Aorta (tissue), 5 donors: Measurements from ENCODE around the gene CTIF. TPM values are rescaled to one million over a fixed set of nuclear protein-coding genes. Genes with fewer than 3 reads are reported as not detected.

ENCODE experiments used
- ATAC-seq: fragments of 200-7000 bp; cut with Tn5 transposase; one replicate; pipeline ENCODE4 v1.9.1; 2022; ENCODE audit warnings: moderate library complexity; ENCODE audit not compliant: low FRiP score
- DNase-seq, 2 donors: peaks; one replicate each; pipeline ENCODE4 v3.0.0-alpha.2; 2020
- H3K27ac ChIP-seq, 2 donors: one replicate each; pipeline ENCODE4 v1.5.1; 2013; ENCODE audit warnings: low read length in 2 of 2, mild to moderate bottlenecking in 2 of 2, moderate library complexity in 2 of 2, control low read depth in 1 of 2, inconsistent platforms in 1 of 2, low read depth in 1 of 2
- H3K27me3 ChIP-seq, 2 donors: one replicate each; pipeline ENCODE4 v1.6.1; 2013; ENCODE audit warnings: control low read depth in 1 of 2, low read length in 1 of 2, mild to moderate bottlenecking in 1 of 2, moderate library complexity in 1 of 2; ENCODE audit not compliant: insufficient read depth in 2 of 2, control insufficient read depth in 1 of 2
- H3K36me3 ChIP-seq, 2 donors: one replicate each; pipeline ENCODE4 v1.6.1; 2013; ENCODE audit warnings: control low read depth in 1 of 2, low read length in 1 of 2, mild to moderate bottlenecking in 1 of 2; ENCODE audit not compliant: insufficient read depth in 2 of 2, control insufficient read depth in 1 of 2
- H3K4me1 ChIP-seq, 2 donors: one replicate each; pipeline ENCODE4 v1.6.1; 2013; ENCODE audit warnings: low read length in 2 of 2, control low read depth in 1 of 2, mild to moderate bottlenecking in 1 of 2, moderate library complexity in 1 of 2; ENCODE audit not compliant: insufficient read depth in 2 of 2, control insufficient read depth in 1 of 2
- H3K4me3 ChIP-seq, 2 donors: one replicate each; pipeline ENCODE4 v1.5.1; 2013; ENCODE audit warnings: low read length in 2 of 2, control low read depth in 1 of 2, mild to moderate bottlenecking in 1 of 2
- H3K9me3 ChIP-seq: one replicate; pipeline ENCODE4 v1.6.1; 2013; ENCODE audit warnings: mild to moderate bottlenecking, low read length; ENCODE audit not compliant: control insufficient read depth
- WGBS, 2 donors: extraction: QIAGEN DNeasy Blood & Tissue Kit; methylation state at CpG; one replicate each; pipeline ENCODE4 v1.1.7; 2013; 5-methylcytosine and 5-hydroxymethylcytosine counted together
- intact Hi-C, 2 donors: fragments of 100-400 bp; cut with DNase I; formaldehyde crosslinking; loops; one replicate each; pipeline versions ENCODE4 v1.14.2 to v1.15.0; 2022
- polyA plus RNA-seq, 2 donors: library from polyadenylated mRNA; stranded (reverse); fragments of 200-250 nt; gene quantifications; one replicate each; pipeline ENCODE4 v1.2.3, GENCODE V29; 2013
- total RNA-seq, 2 donors: library from RNA; stranded (reverse); fragmentation: NEBNext Ultra II Directional; extraction: Animal tissue kit (Norgen Biotek cat#: 25700); gene quantifications; one replicate each; pipeline ENCODE4 v1.2.1, GENCODE V29; 2021
- donor health status: healthy with polysubstance abuse.
- donor health status: Bipolar disorder and iron deficiency.
- donor health status: DM: no; HTN: no; CAD: no.
- donor health status: DM: no; HTN: no; CAD: no.
- donor health status: DM: yes; HTN: yes; CAD: no.

The CTIF gene
- total and polyA plus RNA-seq, 4 donors: 14.4 to 113 (median 93.4) TPM

DNA sequence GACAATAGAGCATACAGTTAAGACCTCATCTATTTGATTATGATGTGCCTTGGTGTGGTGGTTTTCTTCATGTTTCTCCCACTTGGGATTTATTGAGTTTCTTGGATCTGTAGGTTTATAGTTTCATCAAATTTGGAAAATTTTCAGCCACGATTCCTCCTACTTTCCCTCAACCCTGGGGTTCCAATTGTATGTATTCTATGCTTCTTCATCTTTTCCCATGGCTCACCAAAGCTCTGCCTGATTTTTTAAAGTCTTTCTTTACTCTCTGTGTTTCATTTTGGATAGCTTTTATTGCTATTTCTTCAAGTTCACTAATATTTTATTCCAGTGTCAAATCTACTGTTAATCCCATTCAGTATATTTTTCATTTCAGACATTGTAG is 132.7 kb downstream of the CTIF start:
- no peaks in the 10 kb centered on the region for H3K36me3 ChIP-seq
- intact Hi-C loops: loop anchor here (10.0 kb wide), 3 partner anchors 273 to 743 kb away; no protein-coding TSS in a partner anchor
- 96 to 98% methylated on average over 1 of the region's 1 CpG for WGBS, 2 donors

DNA sequence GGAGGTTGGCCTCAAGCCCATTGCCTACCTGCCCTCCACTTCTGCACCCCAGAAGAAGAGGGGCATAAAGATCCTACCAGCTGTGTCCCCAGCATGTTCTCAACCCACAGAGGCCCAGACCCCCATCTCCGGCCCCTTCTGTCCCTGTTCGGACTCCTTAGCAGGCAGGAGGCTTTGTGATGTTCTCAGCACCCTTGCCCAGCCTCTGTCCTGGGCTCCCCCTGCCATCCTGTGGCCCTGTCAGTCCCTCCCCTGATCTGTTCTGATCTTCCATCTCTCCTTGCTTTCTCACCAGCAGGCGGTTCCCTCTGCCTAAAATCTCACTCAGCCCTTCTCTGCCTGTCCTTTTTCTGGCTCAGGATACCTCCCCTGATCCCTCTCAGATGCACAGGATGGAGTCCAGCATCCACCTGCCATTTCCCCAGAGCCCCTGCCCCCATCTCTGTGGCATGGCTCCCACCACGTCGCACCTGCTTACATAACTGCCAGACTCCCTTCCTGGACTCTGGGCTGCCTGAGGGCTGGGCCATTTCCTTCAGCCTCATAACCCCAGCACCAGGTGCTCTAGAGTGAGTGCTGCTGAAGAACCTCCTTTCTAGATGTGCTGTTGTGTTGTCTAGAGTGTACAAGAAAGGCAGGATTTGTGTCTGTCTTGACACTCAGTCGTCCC is 134.0 kb downstream of the CTIF start:
- no peak for ATAC-seq
- Histone ChIP-seq H3K27me3 (no peaks in the 10 kb centered on the region), H3K27ac (no peak overlapping the region), H3K4me1 (no peaks in the 10 kb centered on the region), H3K9me3 (peaks cover 2% of the 10 kb centered on the region), H3K4me3 (no peak overlapping the region), H3K36me3 (no peaks in the 10 kb centered on the region)
- no peak for DNase-seq
- WGBS, 2 donors: 92 to 97% methylated on average over 6 of the region's 6 CpGs
- intact Hi-C loops: loop anchor here (10.0 kb wide), 3 partner anchors 272 to 742 kb away; no protein-coding TSS in a partner anchor

More for the DNA sequence above, 132.7 kb downstream of the CTIF start:
- no peak for DNase-seq
- Histone ChIP-seq H3K9me3 (peaks cover 2% of the 10 kb centered on the region), H3K4me1 (no peaks in the 10 kb centered on the region), H3K27me3 (no peaks in the 10 kb centered on the region), H3K4me3 (no peak overlapping the region), H3K27ac (no peak overlapping the region)
- no peak for ATAC-seq

GRCh38 chr18:48673456-48673852 is 134.6 kb downstream of the CTIF start:
- H3K36me3 ChIP-seq: no peaks in the 10 kb centered on the region
- intact Hi-C loops: loop anchor here (10.0 kb wide), 3 partner anchors 271 to 741 kb away; no protein-coding TSS in a partner anchor
- H3K27me3 ChIP-seq: no peaks in the 10 kb centered on the region
- DNase-seq (no peak), ATAC-seq (no peak)
- 61% methylated on average over 3 of the region's 3 CpGs for WGBS, 2 donors
- H3K4me1 ChIP-seq: no peaks in the 10 kb centered on the region
- no peak overlapping the region for H3K27ac ChIP-seq
- peaks cover 2% of the 10 kb centered on the region for H3K9me3 ChIP-seq
- no peak overlapping the region for H3K4me3 ChIP-seq

- Histone ChIP-seq H3K36me3 (no peaks in the 10 kb centered on the region), H3K9me3 (peaks cover 2% of the 10 kb centered on the region), H3K4me1 (no peaks in the 10 kb centered on the region), H3K27me3 (no peaks in the 10 kb centered on the region), H3K27ac (no peak overlapping the region), H3K4me3 (no peak overlapping the region)
- intact Hi-C loops: loop anchor here (2.0 to 10.0 kb wide), 4 partner anchors 271 to 741 kb away; no protein-coding TSS in a partner anchor
- ATAC-seq (no peak), DNase-seq (no peak)
- WGBS, 2 donors: 77 to 82% methylated on average over 9 of the region's 9 CpGs
Observed at GRCh38 chr18:48673853-48674721, 135.3 kb downstream of the CTIF start.

DNA sequence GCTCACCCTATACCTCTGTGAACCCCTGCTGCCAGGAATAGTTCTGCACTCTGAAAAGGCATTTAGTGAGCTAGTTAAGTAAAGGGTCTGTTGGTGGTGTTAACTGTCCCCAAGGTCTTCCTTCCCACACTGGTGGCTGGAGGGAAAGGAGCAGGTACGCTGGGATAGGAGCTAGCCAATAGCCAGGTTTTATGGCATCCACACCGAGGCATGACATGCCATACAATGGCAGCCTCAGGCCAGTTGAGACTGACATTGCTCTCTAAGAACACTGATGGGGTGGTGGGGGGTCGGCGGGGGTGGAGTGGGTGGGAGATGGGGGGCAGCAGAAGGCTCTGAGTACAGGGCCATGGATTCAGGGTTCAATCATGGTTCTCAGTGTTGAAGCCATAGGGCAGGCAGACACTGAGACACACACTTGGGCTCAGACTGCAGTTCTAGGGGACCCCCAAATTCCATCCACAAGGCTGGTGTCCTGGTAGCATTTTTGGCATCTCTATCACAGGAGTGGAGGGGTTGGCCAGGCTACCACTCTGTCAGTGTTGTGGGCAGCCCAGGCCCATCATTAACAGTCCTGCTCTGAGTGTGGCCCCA is 136.0 kb downstream of the CTIF start:
- peaks cover 0 to 4% of the 10 kb centered on the region in 2 donors for H3K4me1 ChIP-seq
- no peaks in the 10 kb centered on the region for H3K36me3 ChIP-seq
- no peak overlapping the region for H3K27ac ChIP-seq
- ATAC-seq: no peak
- no peak for DNase-seq
- H3K27me3 ChIP-seq: no peaks in the 10 kb centered on the region
- intact Hi-C loops: loop anchor here (2.0 to 10.0 kb wide), 7 partner anchors 107 to 740 kb away; no protein-coding TSS in a partner anchor
- H3K9me3 ChIP-seq: peaks cover 2% of the 10 kb centered on the region
- H3K4me3 ChIP-seq: no peak overlapping the region
- WGBS, 2 donors: 80 to 86% methylated on average over 4 of the region's 4 CpGs

GRCh38 chr18:48675352-48675761 is 136.5 kb downstream of the CTIF start:
- DNase-seq (peak; percentile 95), ATAC-seq (peak; percentile 92)
- WGBS, 2 donors: 7 to 9% methylated on average over 10 of the region's 10 CpGs
- H3K27me3 ChIP-seq: no peaks in the 10 kb centered on the region
- no peak overlapping the region for H3K27ac ChIP-seq
- H3K4me3 ChIP-seq: no peak overlapping the region
- H3K36me3 ChIP-seq: no peaks in the 10 kb centered on the region
- intact Hi-C loops: loop anchor here (2.0 to 10.0 kb wide), 7 partner anchors 107 to 739 kb away; no protein-coding TSS in a partner anchor
- H3K4me1 ChIP-seq: peaks cover 1 to 5% of the 10 kb centered on the region in 2 donors
- H3K9me3 ChIP-seq: peaks cover 2% of the 10 kb centered on the region

- intact Hi-C loops: loop anchor here (2.0 to 10.0 kb wide), 7 partner anchors 106 to 739 kb away; no protein-coding TSS in a partner anchor
- H3K4me3 ChIP-seq: no peak overlapping the region
- WGBS, 2 donors: 86 to 90% methylated on average over 12 of the region's 12 CpGs
- no peaks in the 10 kb centered on the region for H3K36me3 ChIP-seq
- no peak for ATAC-seq
- peaks cover 1 to 5% of the 10 kb centered on the region in 2 donors for H3K4me1 ChIP-seq
- peak in 1 of 2 donors; percentile 68 for DNase-seq
- no peaks in the 10 kb centered on the region for H3K27me3 ChIP-seq
- peaks cover 2% of the 10 kb centered on the region for H3K9me3 ChIP-seq
- H3K27ac ChIP-seq: no peak overlapping the region
Observed at GRCh38 chr18:48675912-48676311, 137.1 kb downstream of the CTIF start.

GRCh38 chr18:48676346-48676745 is 137.5 kb downstream of the CTIF start:
- Histone ChIP-seq H3K36me3 (no peaks in the 10 kb centered on the region), H3K27ac (no peak overlapping the region), H3K9me3 (no peaks in the 10 kb centered on the region), H3K27me3 (no peaks in the 10 kb centered on the region), H3K4me1 (peaks cover 1 to 5% of the 10 kb centered on the region in 2 donors), H3K4me3 (no peak overlapping the region)
- DNase-seq: peak in 1 of 2 donors; percentile 82
- ATAC-seq: no peak
- intact Hi-C loops: loop anchor here (5.0 to 10.0 kb wide), 6 partner anchors 106 to 738 kb away; no protein-coding TSS in a partner anchor
- 57 to 58% methylated on average over 8 of the region's 8 CpGs for WGBS, 2 donors
